Measurements from ENCODE around the gene SH2D3A.

The SH2D3A gene

GRCh38 chr19:6717036-6717435 lies 50.2 kb downstream of the SH2D3A start:
- TF ChIP-seq EGR1 (IDR thresholded peaks at IDR 0.05): no peak
- no peak for TF ChIP-seq YY1 (IDR thresholded peaks at IDR 0.05; ENCODE audit: low read depth)
- no peak for TF ChIP-seq NFIC (IDR thresholded peaks at IDR 0.05)
- TF ChIP-seq RAD21 (IDR thresholded peaks at IDR 0.05; ENCODE audit: low read depth): no peak

DNA sequence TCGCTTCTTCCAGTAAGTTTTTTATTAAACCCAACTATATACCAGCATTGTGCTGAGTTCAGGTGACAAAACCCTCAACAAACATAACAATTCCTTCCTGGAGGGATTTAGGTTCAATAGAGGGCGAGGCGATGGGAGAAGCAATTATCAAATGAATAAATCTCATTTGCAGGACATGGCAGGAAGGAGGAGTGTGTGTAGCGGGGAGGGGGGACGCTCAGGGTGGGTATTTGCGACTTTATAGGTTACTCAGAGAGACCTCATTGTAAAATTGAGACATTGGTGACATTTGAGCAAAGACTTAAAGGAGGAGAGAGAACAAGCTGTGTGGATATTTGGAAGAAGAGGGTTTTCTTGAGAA lies 50.6 kb downstream of the SH2D3A start:
- TF ChIP-seq ZBTB7A (IDR thresholded peaks at IDR 0.05; ENCODE audit: low read depth): no peak
- no peak for TF ChIP-seq NFIC (IDR thresholded peaks at IDR 0.05)
- TF ChIP-seq RAD21 (IDR thresholded peaks at IDR 0.05; ENCODE audit: low read depth): no peak
- no peak for TF ChIP-seq USF1 (IDR thresholded peaks at IDR 0.05)
- TF ChIP-seq CREB1 (IDR thresholded peaks at IDR 0.05; ENCODE audit: low read depth): no peak
- TF ChIP-seq, protein P1, sequence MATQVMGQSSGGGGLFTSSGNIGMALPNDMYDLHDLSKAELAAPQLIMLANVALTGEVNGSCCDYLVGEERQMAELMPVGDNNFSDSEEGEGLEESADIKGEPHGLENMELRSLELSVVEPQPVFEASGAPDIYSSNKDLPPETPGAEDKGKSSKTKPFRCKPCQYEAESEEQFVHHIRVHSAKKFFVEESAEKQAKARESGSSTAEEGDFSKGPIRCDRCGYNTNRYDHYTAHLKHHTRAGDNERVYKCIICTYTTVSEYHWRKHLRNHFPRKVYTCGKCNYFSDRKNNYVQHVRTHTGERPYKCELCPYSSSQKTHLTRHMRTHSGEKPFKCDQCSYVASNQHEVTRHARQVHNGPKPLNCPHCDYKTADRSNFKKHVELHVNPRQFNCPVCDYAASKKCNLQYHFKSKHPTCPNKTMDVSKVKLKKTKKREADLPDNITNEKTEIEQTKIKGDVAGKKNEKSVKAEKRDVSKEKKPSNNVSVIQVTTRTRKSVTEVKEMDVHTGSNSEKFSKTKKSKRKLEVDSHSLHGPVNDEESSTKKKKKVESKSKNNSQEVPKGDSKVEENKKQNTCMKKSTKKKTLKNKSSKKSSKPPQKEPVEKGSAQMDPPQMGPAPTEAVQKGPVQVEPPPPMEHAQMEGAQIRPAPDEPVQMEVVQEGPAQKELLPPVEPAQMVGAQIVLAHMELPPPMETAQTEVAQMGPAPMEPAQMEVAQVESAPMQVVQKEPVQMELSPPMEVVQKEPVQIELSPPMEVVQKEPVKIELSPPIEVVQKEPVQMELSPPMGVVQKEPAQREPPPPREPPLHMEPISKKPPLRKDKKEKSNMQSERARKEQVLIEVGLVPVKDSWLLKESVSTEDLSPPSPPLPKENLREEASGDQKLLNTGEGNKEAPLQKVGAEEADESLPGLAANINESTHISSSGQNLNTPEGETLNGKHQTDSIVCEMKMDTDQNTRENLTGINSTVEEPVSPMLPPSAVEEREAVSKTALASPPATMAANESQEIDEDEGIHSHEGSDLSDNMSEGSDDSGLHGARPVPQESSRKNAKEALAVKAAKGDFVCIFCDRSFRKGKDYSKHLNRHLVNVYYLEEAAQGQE (IDR thresholded peaks at IDR 0.05; ENCODE audit: low read depth): no peak
- no peak for TF ChIP-seq FOXM1 (IDR thresholded peaks at IDR 0.05; ENCODE audit: borderline replicate concordance, low read depth)
- no peak for TF ChIP-seq EGR1 (IDR thresholded peaks at IDR 0.05)

GRCh38 chr19:6714749-6715555 lies 52.3 kb downstream of the SH2D3A start:
- TF ChIP-seq EP300 (IDR thresholded peaks at IDR 0.05; ENCODE audit: borderline replicate concordance) (no peak), MAX (IDR thresholded peaks at IDR 0.05) (no peak), TEAD4 (IDR thresholded peaks at IDR 0.05) (no peak), USF1 (IDR thresholded peaks at IDR 0.05) (no peak), CREB1 (IDR thresholded peaks at IDR 0.05; ENCODE audit: low read depth) (no peak), FOXM1 (IDR thresholded peaks at IDR 0.05; ENCODE audit: borderline replicate concordance, low read depth) (no peak), ZBTB7A (IDR thresholded peaks at IDR 0.05; ENCODE audit: low read depth) (no peak), RAD21 (IDR thresholded peaks at IDR 0.05; ENCODE audit: low read depth) (no peak), EGR1 (IDR thresholded peaks at IDR 0.05) (no peak), TCF12 (IDR thresholded peaks at IDR 0.05; ENCODE audit: low read depth) (no peak), CEBPB (IDR thresholded peaks at IDR 0.05) (no peak), TAF1 (IDR thresholded peaks at IDR 0.05; ENCODE audit: low read depth) (no peak), YY1 (IDR thresholded peaks at IDR 0.05; ENCODE audit: low read depth) (no peak), NFIC (IDR thresholded peaks at IDR 0.05) (no peak)
- TF ChIP-seq, protein P1 (IDR thresholded peaks at IDR 0.05; ENCODE audit: low read depth): no peak

DNA sequence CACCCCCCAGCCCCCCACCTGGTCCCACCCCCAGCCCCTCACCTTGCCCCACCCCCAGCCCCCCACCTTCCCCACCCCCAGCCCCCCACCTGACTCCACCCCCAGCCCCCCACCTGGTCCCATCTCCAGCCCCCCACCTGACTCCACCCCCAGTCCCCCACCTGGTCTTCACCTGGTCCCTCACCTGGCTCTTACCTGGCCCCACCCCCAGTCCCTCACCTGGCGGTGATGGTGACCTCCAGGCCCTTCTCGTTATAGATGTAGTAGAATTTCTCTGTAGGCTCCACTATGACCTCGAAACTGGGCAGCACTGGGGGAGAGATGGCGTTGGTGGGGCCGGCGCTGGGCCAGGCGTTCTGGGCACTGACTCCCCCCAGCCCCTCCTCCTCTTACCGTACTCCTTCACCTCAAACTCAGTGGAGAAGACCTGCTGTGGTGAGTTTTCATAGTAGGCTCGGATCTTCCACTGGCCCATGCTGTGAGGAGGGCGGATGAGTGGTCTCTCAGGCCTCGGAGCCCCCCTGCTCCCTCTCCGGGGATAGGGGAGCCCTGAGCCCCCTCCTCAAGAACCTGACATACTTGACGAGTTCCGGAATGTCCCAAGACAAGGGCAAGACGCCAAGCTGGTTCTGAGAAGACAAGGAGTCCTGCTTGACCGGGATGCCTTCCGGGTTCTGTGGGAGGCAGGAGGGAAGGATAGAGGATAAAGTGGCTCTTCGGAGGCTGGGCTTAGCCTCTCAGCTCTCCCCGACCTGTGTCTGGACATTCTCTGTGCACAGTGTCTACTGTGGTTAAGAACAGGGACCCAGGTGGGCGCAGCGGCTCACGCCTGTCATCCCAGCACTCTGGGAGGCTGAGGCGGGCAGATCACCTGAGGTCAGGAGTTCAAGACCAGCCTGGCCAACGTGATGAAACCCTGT lies 53.2 kb downstream of the SH2D3A start:
- TF ChIP-seq TEAD4 (IDR thresholded peaks at IDR 0.05): no peak
- TF ChIP-seq EP300 (IDR thresholded peaks at IDR 0.05; ENCODE audit: borderline replicate concordance): no peak
- TF ChIP-seq, protein P1 (IDR thresholded peaks at IDR 0.05; ENCODE audit: low read depth): no peak
- TF ChIP-seq EGR1 (IDR thresholded peaks at IDR 0.05): no peak
- TF ChIP-seq CREB1 (IDR thresholded peaks at IDR 0.05; ENCODE audit: low read depth): no peak
- no peak for TF ChIP-seq ZBTB7A (IDR thresholded peaks at IDR 0.05; ENCODE audit: low read depth)

Data from Ishikawa (cell line).